Keratinocyte (primary cell): ENCODE data around the gene CDH13. TPM values are rescaled to one million over a fixed set of nuclear protein-coding genes. Genes with fewer than 3 reads are reported as not detected.

Experiments used
- DNase-seq: peaks from one replicate; pipeline ENCODE4 v3.0.0-alpha.2; 2011; ENCODE audit warnings: low read depth, missing footprints, low spot score
- FAIRE-seq: peaks from 2 replicates; lab custom pipeline; 2011; peaks lifted over from hg19 to GRCh38; lab: Jason Lieb, UNC
- H2AFZ ChIP-seq: 2 replicates; pipeline ENCODE4 v1.6.0; 2012; ENCODE audit warnings: low read length, control low read depth, inconsistent platforms; ENCODE audit not compliant: control insufficient read depth
- H3K27ac ChIP-seq: 2 replicates; pipeline ENCODE4 v1.5.1; 2011; ENCODE audit warnings: low read length; ENCODE audit not compliant: control insufficient read depth, insufficient read depth
- H3K27me3 ChIP-seq: 3 replicates; pipeline ENCODE4 v1.6.0; 2011; ENCODE audit warnings: low read length; ENCODE audit not compliant: control insufficient read depth, insufficient read depth; ENCODE audit errors: extremely low read depth
- H3K36me3 ChIP-seq, 2 experiments: 2 replicates in 1 of 2; 3 replicates in 1 of 2; pipeline ENCODE4 v1.5.1; 2011; ENCODE audit warnings: low read length in 2 of 2, mild to moderate bottlenecking in 1 of 2; ENCODE audit not compliant: control insufficient read depth in 2 of 2, insufficient read depth in 2 of 2; ENCODE audit errors: extremely low read depth in 1 of 2
- H3K4me1 ChIP-seq: 3 replicates; pipeline ENCODE4 v1.5.1; 2011; ENCODE audit warnings: low read length; ENCODE audit not compliant: control insufficient read depth, insufficient read depth; ENCODE audit errors: extremely low read depth
- H3K4me2 ChIP-seq: 3 replicates; pipeline ENCODE4 v1.6.0; 2011; ENCODE audit warnings: low read depth, low read length; ENCODE audit not compliant: control insufficient read depth, insufficient read depth; ENCODE audit errors: extremely low read depth
- H3K4me3 ChIP-seq, 3 experiments: fragments of 200-600 bp in 1 of 3; sonication (generic) in 1 of 3; 2 replicates in 2 of 3; 3 replicates in 1 of 3; pipeline ENCODE4 v1.5.1; 2011 to 2016; ENCODE audit warnings: low read length in 3 of 3, mild to moderate bottlenecking in 3 of 3, control low read depth in 2 of 3, inconsistent platforms in 1 of 3, low read depth in 1 of 3, mixed read lengths in 1 of 3, mixed run types in 1 of 3, moderate library complexity in 1 of 3; ENCODE audit not compliant: control insufficient read depth in 2 of 3, insufficient read depth in 2 of 3; ENCODE audit errors: extremely low read depth in 1 of 3
- H3K79me2 ChIP-seq: 2 replicates; pipeline ENCODE4 v1.6.0; 2012; ENCODE audit warnings: low read length; ENCODE audit not compliant: control insufficient read depth, insufficient read depth
- H3K9ac ChIP-seq: 3 replicates; pipeline ENCODE4 v1.6.0; 2011; ENCODE audit warnings: low read length; ENCODE audit not compliant: control insufficient read depth, insufficient read depth; ENCODE audit errors: extremely low read depth
- H3K9me1 ChIP-seq: 3 replicates; pipeline ENCODE4 v1.6.0; 2011; ENCODE audit warnings: low read length; ENCODE audit not compliant: control insufficient read depth, insufficient read depth; ENCODE audit errors: extremely low read depth
- H3K9me3 ChIP-seq: 2 replicates; pipeline ENCODE4 v1.5.1; 2012; ENCODE audit warnings: low read depth, low read length; ENCODE audit not compliant: control insufficient read depth
- H4K20me1 ChIP-seq: 3 replicates; pipeline ENCODE4 v1.6.0; 2011; ENCODE audit warnings: low read length; ENCODE audit not compliant: control insufficient read depth, insufficient read depth; ENCODE audit errors: extremely low read depth
- EZH2 ChIP-seq: IDR thresholded peaks from one replicate; pipeline ENCODE4 v1.6.1; 2012; ENCODE audit warnings: inconsistent platforms, mild to moderate bottlenecking, low read length, moderate library complexity
- dilution Hi-C: fragments of 300-500 bp; cut with MboI; formaldehyde crosslinking; loops from one replicate; pipeline ENCODE4 v1.7.0; 2020; ENCODE audit warnings: low sequenced_read_pairs; ENCODE audit not compliant: extremely low pct_ligation_motif_present
- polyA plus RNA-seq, 5 experiments: library from polyadenylated mRNA; depleted of rRNA in 3 of 5; stranded (reverse) in 3 of 5; stranded (forward) in 1 of 5; unstranded in 1 of 5; fragments of >200 nt; gene quantifications; 1 replicate in 1 of 5; 2 replicates in 3 of 5; 3 replicates in 1 of 5; pipeline versions ENCODE4 v1.2.1 to v1.2.3, GENCODE V29; 2011 to 2012; ENCODE audit warnings: missing spikeins in 2 of 5, low read depth in 1 of 5, low replicate concordance in 1 of 5
- TF ChIP-seq, protein P1 (sequence below), 3 experiments: IDR thresholded peaks in 1 of 3; conservative IDR thresholded peaks in 1 of 3; optimal IDR thresholded peaks in 1 of 3; 2 replicates in 2 of 3; 3 replicates in 1 of 3; pipeline versions ENCODE3 to v1.5.1; 2011; ENCODE audit warnings: low read length in 3 of 3, mild to moderate bottlenecking in 3 of 3, moderate library complexity in 2 of 3, control low read depth in 1 of 3, inconsistent platforms in 1 of 3; ENCODE audit not compliant: insufficient read depth in 2 of 3; ENCODE audit errors: extremely low read depth in 1 of 3

Gene CDH13
- polyA plus RNA-seq, 1 donor (not counting 4 experiments of a cell fraction or from before 2014, with no cell fraction given), result 111 TPM

DNA sequence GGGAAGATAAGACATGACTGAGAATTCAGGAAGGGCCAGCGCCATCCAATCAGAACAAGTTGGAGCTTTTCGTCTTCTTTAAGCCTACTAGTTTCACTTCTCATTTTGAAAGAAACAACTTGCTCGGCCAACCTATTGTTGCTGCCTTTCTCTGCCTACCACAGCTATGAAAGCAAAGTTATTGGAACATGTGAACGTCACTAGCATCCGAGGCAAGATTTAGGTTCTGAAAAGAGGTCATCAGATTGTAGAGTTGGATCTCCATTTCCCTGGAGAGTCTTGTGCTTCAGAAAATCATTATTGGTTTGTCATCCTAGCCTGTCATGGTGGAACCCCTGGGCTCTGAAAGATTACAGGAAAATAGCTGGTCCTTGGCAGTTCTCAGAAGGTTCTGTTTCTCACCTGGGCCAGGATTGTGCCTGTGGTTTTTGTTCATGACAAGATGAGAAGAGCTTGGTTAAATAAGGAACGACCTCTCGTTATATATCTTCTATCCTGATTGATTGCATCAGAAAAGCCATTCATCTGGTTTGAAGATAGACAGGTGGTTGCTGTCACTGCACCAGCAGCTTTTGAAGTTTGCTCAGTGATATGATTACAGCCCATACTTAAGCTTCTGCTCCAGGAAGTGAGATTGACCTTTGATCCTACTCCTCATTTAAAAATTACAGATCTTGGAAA lies 25.3 kb downstream of the CDH13 start:
- dilution Hi-C loops, result no loop called here
- H3K27ac ChIP-seq, result peak overlapping the region; percentile 90

DNA sequence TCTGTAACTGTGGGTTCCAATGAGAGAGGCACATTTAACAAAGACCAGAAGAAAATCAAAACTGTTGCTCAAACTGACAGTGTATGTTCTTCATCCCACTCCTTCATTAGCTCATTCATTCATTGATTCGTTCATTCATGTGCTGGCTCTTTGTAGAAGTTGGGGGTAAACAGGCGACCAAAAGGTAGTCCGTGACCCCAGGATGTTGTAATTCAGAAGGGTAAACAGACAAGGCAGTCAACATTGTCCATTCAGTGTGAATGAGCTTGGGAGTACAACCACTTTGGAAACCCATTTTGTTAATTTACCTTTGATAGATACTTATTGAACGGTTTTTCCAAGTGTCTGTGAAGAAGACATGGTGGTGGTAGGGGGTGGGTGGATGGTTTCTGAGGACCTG lies 26.1 kb downstream of the CDH13 start:
- Histone ChIP-seq H3K4me1 (peaks cover 74% of the 10 kb centered on the region), H3K36me3 (no peaks in the 10 kb centered on the region), H3K27me3 (no peaks in the 10 kb centered on the region), H3K9ac (no peak overlapping the region), H3K79me2 (peaks cover 84% of the 10 kb centered on the region), H3K4me3 (peak overlapping the region in 1 of 3 experiments; percentile 47), H3K27ac (peak overlapping the region; percentile 90), H3K4me2 (peak overlapping the region; percentile 95), H3K9me3 (no peaks in the 10 kb centered on the region), H3K9me1 (no peaks in the 10 kb centered on the region), H4K20me1 (no peaks in the 10 kb centered on the region), H2AFZ (no peak overlapping the region)
- FAIRE-seq (no peak), DNase-seq (no peak)
- dilution Hi-C loops, result no loop called here
- TF ChIP-seq, protein P1, sequence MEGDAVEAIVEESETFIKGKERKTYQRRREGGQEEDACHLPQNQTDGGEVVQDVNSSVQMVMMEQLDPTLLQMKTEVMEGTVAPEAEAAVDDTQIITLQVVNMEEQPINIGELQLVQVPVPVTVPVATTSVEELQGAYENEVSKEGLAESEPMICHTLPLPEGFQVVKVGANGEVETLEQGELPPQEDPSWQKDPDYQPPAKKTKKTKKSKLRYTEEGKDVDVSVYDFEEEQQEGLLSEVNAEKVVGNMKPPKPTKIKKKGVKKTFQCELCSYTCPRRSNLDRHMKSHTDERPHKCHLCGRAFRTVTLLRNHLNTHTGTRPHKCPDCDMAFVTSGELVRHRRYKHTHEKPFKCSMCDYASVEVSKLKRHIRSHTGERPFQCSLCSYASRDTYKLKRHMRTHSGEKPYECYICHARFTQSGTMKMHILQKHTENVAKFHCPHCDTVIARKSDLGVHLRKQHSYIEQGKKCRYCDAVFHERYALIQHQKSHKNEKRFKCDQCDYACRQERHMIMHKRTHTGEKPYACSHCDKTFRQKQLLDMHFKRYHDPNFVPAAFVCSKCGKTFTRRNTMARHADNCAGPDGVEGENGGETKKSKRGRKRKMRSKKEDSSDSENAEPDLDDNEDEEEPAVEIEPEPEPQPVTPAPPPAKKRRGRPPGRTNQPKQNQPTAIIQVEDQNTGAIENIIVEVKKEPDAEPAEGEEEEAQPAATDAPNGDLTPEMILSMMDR (optimal IDR thresholded peaks at IDR 0.05 in 1 of 3, IDR thresholded peaks at IDR 0.05 in 1 of 3, conservative IDR thresholded peaks at IDR 0.05 in 1 of 3; ENCODE audit: extremely low read depth in 1 of 3, insufficient read depth in 2 of 3, low read length in 3 of 3), result no peak
- TF ChIP-seq EZH2, result no peak

More for the DNA sequence above, 25.3 kb downstream of the CDH13 start:
- Histone ChIP-seq H4K20me1 (no peaks in the 10 kb centered on the region), H3K4me2 (peak overlapping the region; percentile 17), H3K79me2 (peaks cover 84% of the 10 kb centered on the region), H3K9me3 (no peaks in the 10 kb centered on the region), H3K9me1 (no peaks in the 10 kb centered on the region), H3K4me3 (no peak overlapping the region), H3K27me3 (no peaks in the 10 kb centered on the region), H3K36me3 (no peaks in the 10 kb centered on the region), H3K9ac (no peak overlapping the region), H2AFZ (no peak overlapping the region), H3K4me1 (peaks cover 67% of the 10 kb centered on the region)
- TF ChIP-seq EZH2, result no peak
- TF ChIP-seq, protein P1 (optimal IDR thresholded peaks at IDR 0.05 in 1 of 3, IDR thresholded peaks at IDR 0.05 in 1 of 3, conservative IDR thresholded peaks at IDR 0.05 in 1 of 3; ENCODE audit: extremely low read depth in 1 of 3, insufficient read depth in 2 of 3, low read length in 3 of 3), result no peak
- DNase-seq (no peak), FAIRE-seq (peak; percentile 13)
